ENCODE results near the gene TRPM2.
A peak's percentile ranks its signal among the peaks of the same experiment; 100 is the strongest.

DNA sequence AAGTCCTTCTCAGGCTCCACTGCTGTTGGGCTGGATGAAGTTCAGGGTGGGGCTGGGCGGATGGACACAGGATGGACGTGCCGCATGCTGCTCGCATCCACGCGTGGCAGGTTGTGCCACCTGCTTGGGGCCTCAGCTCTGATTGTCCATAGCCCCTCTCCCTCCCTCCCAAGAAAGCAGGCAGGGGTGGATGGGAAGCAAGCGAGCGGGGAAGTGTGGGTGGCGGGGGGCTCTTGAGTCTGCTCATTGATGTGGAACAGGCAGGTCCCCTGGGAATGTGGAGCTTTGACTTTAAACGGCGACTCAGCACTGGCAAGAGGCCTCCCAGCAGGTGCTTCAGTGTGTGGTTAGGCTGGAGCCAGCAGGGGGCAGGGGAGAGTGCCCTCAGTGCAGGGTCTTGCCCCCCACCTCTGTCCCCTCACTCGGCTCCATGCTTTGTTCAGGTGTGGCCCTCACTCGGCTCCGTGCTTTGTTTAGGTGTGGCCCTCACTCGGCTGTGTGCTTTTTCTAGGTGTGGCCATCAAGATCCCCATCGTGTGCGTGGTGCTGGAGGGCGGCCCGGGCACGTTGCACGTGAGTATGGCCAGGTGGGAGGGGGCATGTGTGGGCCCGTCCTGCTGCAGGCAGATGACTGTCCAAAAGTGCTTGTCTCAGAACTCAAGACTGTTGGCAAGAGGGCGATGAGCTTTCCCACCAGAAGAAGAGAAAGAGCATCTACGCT lies 23.9 kb downstream of the TRPM2 start:
- TF ChIP-seq CTCF (IDR thresholded peaks at IDR 0.05; ENCODE audit: borderline replicate concordance, extremely low read depth, low read length, poor library complexity, severe bottlenecking) (peak; percentile 54), EZH2 (IDR thresholded peaks at IDR 0.05; ENCODE audit: borderline replicate concordance, low read depth, low read length, severe bottlenecking) (no peak)

All from DND-41 (cell line).